CD4-positive, alpha-beta T cell treated with Interleukin-2 at 100 ng/mL for 4 hours (primary cell): ENCODE results near the gene VAV3.
"Not testable (repeated sequence)": the region's sequence is repeated elsewhere in the genome, so short reads cannot be mapped to it uniquely, and the experiment has no call there.

ENCODE experiments used
- DNase-seq: peaks from one replicate; pipeline ENCODE4 v3.0.0-alpha.2; 2020; ENCODE audit warnings: low spot score

VAV3 gene

DNA sequence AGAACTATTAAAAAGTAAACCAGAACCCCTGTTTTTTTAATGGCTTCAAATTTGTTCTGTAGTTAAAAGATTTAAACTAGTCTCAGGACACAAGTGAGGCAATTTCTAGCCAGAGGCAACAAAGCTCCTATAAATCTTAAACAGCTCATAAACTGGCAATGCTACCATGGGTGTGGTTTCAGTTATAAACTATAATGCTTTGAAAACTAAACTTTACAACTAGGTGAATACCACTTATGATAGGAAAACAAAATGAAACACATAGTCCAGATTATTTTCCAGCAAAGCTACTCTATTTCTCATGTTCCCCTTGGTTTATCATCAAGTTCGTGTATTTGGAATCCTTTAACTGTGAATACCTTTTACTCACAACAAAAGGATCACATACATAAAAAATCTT, 282.5 kb downstream of the VAV3 start:
- DNase-seq: no peak

DNA sequence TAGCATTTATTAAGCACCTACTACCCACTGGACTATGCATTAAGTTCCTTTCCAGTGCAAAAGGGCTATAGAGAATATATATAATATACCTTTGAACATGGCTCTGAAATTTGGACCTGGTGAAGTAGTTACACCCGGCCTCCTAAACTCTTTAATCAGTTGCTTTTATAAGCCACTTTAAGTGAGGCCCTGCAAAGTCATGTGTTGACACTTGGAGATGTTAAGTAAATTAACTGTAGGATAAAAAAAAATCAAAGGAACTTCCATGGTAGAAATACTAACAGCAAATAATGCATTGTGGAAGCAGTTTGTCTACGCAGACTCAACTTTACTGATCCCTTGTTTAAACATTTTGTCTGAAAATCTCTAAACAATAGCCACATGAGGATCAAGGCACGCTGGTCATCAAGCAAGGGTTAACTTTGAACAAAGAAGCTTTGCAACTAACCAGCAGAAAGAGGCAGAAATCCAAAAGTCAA, 283.9 kb downstream of the VAV3 start:
- DNase-seq: no peak

DNA sequence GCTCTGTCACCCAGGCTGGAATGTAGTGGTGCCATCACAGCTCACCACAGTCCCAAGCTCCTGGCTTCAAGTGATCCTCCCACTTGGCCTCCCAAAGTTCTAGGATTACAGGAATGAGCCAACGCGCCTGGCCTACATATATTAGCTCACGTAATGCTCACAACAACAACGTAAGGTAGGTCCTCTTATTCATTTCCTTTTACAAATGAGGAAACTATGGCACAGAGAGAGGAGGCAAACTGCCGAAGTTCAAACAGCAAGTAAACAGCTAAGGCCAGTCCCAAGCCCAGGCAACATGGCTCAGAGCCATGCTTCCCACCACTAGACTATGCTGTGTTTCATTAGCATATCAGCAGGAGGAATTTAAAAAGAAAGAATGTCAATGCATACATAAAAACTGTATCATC, 284.4 kb downstream of the VAV3 start:
- DNase-seq: no peak

DNA sequence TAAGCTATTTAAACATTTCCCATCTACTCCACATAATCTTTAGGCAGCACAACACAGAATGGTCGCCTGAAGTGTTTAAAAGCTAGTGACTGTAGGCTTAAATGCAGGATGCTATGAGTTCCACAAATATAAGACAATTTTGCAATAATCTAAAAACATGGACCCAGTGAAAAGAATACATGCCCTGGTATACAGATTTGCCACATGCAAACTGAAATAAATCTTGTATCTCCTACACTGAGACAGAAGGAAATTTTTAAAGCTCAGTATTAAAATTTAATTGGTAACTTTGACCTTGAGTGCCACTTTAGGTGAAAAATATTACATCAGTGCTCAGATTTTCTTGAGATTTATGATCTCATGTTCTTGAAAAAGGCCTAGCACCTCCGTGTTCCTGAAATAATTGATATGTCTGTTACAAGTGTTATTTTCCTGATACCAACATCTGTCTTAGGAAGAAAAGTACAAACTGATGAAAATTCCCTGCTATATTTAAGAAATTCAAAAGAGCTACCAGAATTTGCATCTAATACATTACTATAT, 285.5 kb downstream of the VAV3 start:
- DNase-seq: no peak

DNA sequence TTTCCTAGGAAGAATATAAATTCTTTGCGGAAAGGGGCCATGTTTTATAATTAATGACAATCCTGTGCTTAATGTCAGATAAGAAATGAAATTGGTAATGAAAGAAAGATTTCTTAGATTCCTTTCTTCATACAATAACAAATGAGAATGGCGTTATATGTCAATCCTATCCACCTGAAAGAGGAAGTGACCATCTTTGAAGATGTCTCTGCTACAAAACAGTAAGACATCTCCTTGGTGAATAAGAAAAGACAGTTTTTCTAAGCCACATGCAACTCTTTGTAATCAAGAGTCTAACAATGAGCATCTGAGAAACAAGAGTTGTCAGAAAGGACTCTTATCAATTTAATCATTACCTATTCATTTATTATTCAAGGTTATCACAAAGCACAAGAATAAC, 286.0 kb downstream of the VAV3 start:
- DNase-seq: no peak

DNA sequence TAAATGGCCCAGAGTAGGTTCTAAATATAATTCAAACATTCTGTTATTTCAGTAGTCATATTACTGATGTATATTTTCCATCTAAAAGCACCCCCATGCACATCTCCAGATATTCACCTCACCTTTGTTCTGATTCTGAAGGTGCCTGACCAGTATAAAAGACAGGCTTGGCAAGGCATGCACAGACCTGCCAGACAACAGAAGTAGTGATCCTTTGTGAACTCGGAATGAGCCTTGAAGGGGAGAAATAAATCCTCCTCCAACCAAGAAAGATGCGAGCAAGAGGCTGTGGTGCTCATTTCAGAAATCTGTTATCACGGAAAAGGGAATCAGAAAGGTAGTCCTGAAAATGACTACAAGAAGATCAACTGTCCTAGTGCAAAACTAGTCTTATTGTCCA, 287.3 kb downstream of the VAV3 start:
- DNase-seq: no peak

DNA sequence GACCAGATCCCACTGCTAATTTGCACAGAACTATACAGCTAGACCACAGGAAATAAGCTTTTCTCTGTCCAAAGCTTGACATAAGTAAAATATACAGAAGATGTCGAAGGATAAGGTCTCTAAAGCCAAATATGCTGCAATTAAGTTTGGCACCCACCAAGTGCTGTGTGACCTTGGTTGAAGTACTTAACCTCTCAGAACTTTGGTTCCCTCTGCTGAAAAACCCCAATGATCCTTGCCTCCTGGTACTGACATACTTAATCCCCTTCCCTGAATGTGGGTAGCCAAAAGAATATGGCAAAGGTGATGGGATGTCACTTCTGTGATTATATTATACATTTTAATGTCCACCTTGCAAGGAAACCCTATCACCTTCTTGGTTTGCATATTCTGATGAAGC, 290.5 kb downstream of the VAV3 start:
- DNase-seq: no peak

DNA sequence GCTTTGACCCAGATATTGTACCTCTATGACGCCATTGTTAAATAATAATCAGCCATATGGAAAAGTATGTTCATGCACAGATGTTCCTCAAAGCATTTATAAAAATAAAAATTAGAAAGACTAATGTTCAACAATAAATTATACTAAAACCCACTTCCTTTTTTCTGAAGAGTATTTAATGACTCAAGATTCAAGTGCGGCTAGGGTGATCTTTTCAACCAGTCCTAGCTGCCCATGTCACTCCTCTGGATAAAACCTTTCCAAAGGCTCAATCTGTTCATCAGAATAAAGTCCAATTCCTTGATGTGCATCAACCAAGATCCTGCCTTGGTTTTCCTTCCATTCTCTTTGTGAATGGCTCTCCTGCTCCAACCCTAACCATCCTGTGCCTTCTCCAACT, 292.0 kb downstream of the VAV3 start:
- DNase-seq: no peak

DNA sequence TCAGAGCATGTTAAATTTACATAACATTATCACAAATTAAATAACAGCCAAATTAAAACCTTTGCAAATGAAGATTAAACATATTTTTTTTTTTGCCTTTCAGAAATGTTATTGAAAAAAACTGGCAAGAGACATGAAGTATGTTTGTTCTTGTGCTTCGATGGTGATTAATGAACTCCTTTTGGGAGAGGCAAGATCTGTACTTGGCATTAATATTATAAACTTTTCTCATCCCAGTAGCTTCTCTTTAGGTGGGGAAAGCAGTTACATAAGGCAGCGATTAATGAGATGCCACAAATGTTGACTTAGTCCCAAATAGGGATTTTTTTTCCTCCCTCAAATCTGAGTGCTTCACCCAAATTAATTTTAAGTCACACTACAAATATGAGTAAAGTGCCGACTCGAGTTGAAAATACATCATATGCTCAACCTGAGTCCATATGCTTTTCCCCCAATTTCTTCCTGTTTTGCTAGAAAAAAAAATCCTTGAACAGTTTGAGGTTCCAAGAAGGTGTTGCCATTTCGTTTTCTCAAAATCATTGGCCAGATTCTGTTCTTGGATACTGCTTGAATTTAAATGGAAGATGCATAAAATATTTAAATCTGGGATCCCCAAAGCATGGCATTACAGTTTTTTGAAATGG, 294.5 kb downstream of the VAV3 start:
- DNase-seq: no peak

DNA sequence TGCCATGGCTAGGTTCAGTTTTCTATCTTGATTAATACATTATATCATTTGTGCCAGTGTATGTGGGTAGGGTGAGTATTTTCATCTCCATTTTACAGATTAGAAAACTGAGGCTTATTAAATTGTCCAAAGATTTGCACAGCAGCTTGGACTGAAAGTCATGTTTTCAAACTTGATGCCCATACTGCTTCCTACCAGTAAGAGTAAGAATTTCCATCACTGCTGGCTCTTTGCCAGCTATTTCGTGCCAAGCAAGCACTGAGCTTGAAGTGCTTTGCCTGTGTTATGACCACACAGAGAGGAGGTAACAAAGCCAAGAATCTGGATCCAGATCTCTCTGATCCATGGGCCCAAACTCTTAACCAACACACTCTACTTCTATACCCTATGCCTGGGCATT, 295.0 kb downstream of the VAV3 start:
- DNase-seq: no peak

DNA sequence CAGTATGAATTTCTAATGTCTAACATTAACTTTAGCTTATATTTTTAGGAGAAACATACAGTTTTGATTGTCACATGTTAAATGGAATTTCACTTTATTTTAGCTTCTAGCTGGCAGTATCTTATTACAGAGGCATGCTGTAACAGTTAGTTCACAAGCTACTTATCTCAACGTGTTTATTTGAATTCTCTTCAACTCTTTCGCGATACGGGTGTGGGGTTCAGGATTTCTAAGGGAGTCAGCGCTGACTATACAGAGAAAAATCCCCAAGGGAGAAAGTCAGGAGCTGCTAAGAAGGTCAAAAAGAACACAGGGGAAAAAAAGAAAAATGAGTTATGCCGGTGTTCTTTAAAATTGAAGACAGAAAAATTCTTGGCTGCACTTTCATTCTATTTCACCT, 296.2 kb downstream of the VAV3 start:
- no peak for DNase-seq

DNA sequence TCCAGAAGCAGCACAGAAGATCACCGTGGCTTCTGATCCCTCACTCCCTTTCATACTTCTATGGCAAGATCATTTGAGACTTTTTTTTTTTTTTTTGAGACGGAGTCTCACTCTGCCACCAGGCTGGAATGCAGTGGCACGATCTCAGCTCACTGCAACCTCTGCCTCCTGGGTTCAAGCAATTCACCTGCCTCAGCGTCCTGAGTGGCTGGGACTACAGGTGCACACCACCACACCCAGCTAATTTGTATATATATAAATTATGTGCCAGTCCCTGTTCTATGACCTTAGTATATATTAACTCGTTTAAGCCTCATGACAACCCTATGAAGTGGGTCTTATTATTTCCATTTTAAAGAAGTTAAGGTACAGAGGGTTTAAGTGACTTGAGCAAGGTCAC, 298.5 kb downstream of the VAV3 start:
- DNase-seq: no peak

DNA sequence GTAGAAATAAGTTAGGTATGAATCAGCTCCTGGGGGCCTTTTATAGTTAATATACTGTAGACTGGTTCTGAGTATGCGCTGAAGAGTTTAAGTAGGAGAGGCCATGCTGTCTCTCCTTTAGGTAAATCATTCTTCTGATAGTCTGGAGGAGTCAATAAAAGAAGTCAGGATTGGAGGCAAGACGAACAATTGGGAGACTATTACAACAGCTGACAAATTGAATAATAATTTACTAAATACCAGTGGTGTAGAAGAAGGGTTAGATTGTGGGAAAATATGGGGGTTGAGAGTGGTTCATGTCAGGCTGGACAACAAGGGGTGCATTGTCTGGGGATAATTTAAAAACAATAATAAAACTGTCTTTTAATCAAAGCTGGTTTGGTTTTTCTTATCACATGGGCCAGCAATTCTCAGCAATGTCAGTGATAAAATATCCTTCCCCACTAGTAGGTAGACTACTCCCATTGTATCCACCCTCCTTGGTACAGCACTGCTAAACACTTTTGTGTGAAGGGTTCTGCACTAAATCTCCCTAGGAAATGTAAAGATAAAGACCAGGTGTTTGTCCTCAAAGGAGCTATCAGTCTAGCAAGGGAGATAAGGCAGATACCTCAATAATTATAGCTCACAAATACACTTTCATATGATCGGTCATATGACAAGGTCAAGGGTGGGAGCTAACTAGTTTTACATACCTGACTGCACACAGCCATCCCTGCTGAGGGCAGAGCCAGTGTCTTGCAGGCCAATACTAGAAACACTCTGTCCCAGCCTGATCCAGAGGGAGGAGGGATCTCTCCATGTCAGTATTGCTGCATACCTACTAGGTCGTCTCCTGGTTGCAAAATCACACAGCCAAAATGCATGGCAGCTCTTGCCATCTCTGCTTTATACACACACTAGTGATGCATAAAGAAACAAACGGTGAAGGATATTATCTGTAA, 299.7 kb downstream of the VAV3 start:
- DNase-seq: no peak

DNA sequence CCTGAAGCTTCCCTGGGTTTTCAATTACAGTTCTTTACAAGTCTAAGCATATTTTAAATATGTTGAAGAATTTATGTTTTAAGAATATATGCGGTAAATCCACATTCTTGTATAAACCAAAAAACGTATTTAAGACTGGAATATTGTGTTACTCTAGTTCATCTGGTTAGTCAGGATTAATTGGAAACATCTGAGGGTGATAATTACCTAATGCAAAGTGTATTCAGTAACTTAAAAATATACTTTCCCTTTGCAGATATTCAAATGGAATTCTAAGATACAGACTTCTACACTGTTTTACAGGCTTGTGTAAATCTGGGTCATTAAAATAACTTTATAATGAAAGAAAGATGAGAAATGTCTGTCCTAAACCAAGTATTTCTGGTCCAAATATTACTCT, 302.0 kb downstream of the VAV3 start:
- no peak for DNase-seq

DNA sequence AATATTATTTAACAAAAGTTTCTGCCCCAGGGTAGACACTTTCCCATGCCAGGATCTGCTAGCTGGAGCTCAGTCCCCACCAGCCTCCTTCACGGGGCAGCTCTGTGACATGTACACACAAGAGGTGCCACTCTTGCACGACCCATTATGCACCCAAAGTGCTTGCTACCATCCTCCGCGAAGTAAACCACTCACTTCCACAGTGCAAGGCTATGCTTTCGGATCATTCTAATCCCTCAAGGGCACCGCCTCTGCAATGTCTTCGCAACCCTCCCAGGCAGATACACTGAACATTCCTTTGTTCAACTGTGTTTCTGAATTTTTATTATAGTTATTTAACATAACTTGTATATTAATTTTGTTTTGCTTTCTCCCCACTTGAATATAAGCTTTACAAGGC, 303.8 kb downstream of the VAV3 start:
- no peak for DNase-seq

DNA sequence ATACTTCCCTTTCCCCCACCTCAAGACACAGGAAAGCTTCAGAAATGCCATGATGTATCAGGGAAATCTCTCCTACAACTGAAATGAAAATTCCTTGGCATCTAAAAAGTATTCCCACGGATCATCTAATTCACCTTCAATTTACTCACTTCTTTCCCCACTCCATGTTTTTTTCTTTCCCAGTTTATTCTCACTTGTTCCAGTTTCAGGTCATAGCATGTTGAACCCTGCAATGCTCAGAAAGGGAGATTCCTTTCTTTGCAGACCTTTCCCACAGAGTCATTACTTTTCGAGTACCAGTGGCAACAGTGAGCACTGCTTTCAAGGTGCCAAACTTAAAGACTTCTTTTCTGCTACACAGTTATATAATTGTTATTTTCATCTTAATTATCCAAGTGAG, 305.0 kb downstream of the VAV3 start:
- DNase-seq: no peak

DNA sequence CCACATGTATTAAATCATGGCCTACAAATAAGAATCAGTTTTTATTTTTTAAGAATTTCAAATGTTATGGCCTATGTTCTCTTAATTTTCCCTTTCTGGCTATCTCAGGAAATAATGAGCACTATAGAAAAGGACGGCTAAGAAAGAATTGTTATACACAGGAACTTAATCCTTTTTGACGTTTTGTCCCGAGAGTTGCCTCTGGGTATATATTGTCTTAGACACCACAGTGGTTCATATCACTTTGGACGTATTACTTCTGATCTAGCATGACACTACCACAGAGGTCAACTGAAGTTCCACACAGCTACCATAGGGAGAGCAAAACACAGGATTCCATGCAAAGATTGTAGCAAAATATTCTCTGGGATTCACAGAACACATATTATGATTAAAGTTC, 307.6 kb downstream of the VAV3 start:
- no peak for DNase-seq

DNA sequence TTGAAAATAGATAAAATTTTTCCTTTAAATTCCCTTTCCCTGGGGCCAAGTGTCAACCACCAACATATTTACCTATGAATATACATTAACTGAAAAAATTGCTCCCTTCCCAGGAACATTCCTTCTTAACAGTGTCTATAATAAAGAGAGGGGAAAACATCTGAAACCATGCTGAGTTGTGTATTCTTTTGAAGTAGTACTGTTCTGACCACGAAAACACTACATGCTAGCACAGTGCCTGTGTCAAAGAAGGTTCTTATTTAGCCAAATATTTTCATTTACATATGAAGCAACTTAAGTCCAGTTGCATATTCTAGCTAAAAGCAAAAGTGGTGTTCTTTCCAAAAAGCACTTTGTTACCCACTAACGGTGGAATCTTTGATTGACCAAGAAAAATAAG, 311.2 kb downstream of the VAV3 start:
- DNase-seq: no peak

DNA sequence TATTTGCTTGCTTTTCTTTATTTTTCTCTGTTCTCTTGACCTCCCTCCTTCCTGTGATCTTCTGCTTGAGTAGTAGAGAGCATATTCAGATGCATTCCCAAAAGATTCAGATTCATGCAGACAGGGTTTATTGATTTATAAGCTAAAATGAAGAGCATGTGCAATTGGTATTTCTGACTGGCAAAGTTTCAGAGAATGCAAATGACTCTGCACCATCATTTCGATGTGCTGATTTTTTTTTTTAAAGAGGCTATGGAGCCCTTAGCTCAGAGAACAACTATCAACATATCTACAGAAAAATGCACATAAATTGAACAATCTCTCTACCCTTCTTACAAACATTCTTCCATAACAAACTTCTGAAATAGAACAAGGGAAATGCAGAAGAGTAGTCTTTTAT, 312.0 kb downstream of the VAV3 start:
- DNase-seq: no peak

DNA sequence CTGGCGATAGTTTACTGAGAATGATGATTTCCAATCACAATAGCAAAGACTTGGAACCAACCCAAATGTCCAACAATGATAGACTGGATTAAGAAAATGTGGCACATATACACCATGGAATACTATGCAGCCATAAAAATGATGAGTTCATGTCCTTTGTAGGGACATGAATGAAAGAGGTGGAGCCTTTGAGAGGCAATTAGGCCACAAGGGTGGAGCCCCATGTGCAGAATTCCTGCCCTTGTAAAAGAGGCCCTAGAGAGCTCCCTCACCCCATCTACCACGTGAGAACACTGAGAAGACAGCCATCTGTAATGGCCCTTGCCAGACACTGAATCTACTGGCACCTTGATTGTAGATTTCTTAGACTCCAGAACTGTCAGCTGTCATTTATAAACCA, 314.2 kb downstream of the VAV3 start:
- DNase-seq: not testable (repeated sequence)

DNA sequence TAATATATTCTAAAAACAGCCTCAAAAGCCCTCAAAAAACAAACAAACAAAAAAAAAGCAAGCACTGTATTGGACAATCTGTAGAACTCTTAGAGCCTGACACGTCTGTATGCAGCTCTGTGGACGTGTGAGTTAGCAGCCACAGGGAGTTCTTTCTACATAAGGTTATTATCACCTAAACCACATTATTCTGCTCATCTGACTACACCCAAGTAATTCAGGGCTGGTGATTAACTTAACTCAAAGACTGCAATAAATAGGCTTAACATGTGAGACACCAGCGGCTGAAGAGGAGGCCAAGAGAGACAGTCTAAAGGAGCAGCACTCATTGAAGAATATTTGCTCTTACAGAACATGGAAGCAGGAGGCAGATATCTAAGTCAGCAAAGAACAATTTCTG, 316.0 kb downstream of the VAV3 start:
- peak; percentile 4 for DNase-seq

DNA sequence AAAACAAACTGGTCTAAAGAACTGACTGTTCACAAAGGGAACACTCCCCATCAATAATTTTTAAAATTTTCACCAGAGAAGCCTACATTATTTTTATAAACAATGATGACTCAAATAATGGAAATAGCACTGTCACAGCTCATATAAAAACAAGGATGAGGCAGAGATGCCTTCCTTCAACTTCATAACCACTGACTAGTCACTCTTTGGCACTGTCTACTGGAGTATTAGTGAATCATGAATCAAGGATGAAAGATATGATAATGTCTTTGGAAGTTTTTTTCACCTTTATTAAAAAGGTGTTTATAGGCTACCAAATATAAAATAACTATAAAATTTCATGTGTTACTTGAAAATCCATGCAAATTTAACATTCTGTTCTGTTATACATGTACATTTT, 316.9 kb downstream of the VAV3 start:
- no peak for DNase-seq

DNA sequence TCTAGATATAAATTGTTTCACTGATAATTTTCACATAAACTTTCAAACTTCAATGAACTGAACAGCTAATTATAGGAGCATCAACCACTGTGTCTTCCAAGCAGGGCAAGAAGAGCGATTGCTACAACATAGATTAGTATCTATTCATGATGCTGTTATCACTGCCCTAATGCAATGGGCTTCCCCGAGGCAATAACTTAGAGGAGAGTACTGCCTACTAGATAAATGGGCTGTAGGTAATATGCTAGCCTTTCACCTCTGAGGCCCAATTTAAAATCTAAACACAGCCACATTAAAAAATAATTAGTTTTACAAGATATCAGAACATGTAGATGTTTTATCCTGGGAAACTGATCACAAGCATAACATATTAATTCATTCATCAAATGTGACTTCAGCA, 318.0 kb downstream of the VAV3 start:
- DNase-seq: no peak
